Upper lobe of left lung (tissue), 4 donors: ENCODE measurements around the gene PRELP.

Experiments used
- POLR2A ChIP-seq, 4 donors: fragments of 450-650 bp; IDR thresholded peaks; one replicate each; pipeline ENCODE4 v1.5.1; 2016 to 2017; ENCODE audit warnings: antibody characterized with exemption in 4 of 4, mild to moderate bottlenecking in 2 of 4
- POLR2AphosphoS5 ChIP-seq, 2 donors: sonication (generic); formaldehyde crosslinking; IDR thresholded peaks; one replicate each; pipeline ENCODE4 v1.5.1; 2017; ENCODE audit warnings: antibody characterized with exemption in 2 of 2
- TF ChIP-seq, protein P1 (sequence below), 6 experiments: fragments of 450-650 bp in 4 of 6; fragments of 200-600 bp in 2 of 6; sonication (generic) in 2 of 6; IDR thresholded peaks; one replicate each; pipeline ENCODE4 v1.5.1; 2016 to 2019; ENCODE audit warnings: antibody characterized with exemption in 6 of 6

DNA sequence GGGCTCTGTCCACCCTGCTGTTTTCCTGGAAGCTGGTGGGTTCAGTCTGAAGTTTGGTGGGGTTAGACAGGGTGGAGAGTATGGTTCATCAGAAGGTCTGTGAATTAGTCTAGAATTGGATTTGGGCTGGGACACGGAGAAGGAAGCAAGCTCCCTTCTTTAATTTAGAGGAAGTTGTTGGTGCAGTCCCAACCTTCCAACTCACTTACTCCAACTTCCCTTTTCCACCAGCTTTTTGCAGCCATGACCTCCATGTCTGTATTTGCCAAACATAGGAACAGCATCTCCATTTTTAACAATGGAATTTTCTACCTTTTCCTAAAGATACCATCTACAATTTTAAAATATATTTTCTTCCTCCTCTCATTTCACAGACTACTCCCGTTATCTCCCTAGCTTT, 28.5 kb upstream of the PRELP start:
- TF ChIP-seq, protein P1, sequence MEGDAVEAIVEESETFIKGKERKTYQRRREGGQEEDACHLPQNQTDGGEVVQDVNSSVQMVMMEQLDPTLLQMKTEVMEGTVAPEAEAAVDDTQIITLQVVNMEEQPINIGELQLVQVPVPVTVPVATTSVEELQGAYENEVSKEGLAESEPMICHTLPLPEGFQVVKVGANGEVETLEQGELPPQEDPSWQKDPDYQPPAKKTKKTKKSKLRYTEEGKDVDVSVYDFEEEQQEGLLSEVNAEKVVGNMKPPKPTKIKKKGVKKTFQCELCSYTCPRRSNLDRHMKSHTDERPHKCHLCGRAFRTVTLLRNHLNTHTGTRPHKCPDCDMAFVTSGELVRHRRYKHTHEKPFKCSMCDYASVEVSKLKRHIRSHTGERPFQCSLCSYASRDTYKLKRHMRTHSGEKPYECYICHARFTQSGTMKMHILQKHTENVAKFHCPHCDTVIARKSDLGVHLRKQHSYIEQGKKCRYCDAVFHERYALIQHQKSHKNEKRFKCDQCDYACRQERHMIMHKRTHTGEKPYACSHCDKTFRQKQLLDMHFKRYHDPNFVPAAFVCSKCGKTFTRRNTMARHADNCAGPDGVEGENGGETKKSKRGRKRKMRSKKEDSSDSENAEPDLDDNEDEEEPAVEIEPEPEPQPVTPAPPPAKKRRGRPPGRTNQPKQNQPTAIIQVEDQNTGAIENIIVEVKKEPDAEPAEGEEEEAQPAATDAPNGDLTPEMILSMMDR (IDR thresholded peaks at IDR 0.05), result no peak
- TF ChIP-seq POLR2A (IDR thresholded peaks at IDR 0.05) (no peak), POLR2AphosphoS5 (IDR thresholded peaks at IDR 0.05) (no peak)
